ENCODE measurements around the gene EGFL6.
"Not testable (repeated sequence)": the region's sequence is repeated elsewhere in the genome, so short reads cannot be mapped to it uniquely, and the experiment has no call there.

Gene EGFL6

DNA sequence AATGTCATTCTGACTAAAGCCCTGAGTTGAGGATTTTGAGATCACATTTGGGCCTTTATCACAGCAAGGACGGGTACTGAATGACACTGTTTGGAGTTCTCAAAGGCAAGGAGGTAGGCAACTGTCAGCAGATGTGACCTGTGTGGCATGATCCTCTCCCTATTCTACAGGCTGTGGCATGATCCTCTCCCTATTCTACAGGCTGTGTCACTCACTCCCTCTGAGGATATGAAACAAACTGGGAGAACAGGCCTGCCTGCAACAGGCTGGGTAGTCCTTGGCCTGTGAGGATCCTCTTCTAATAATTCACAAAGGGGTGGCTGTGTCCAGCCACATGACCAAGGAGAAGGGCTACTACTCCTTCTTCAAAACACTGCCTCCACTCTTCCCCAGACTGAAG is 68.6 kb downstream of the EGFL6 start:
- no peaks in the 10 kb centered on the region for H3K9me3 ChIP-seq (ENCODE audit: insufficient read depth, low read depth, low read length)
- no peaks in the 10 kb centered on the region for H4K20me1 ChIP-seq (ENCODE audit: insufficient read depth, low read length, poor library complexity, severe bottlenecking)
- no peaks in the 10 kb centered on the region for H3K4me1 ChIP-seq (ENCODE audit: insufficient read depth, low read length, poor library complexity, severe bottlenecking)
- no peak overlapping the region for H3K4me2 ChIP-seq (ENCODE audit: low read depth, low read length, poor library complexity, severe bottlenecking)
- H3K27me3 ChIP-seq (ENCODE audit: insufficient read depth, low read length, poor library complexity, severe bottlenecking), result no peaks in the 10 kb centered on the region
- no peaks in the 10 kb centered on the region for H3K9me2 ChIP-seq (replicated peaks; ENCODE audit: low read depth, low read length)
- no peaks in the 10 kb centered on the region for H3K79me2 ChIP-seq (ENCODE audit: insufficient read depth, low read length)
- H3K9ac ChIP-seq (ENCODE audit: low read depth, low read length, poor library complexity, severe bottlenecking), result no peak overlapping the region
- H3K36me3 ChIP-seq (ENCODE audit: insufficient read depth, low read length), result no peaks in the 10 kb centered on the region
- no peak overlapping the region for H3K4me3 ChIP-seq (ENCODE audit: low read length, poor library complexity, severe bottlenecking)
- H3F3A ChIP-seq (ENCODE audit: low read depth), result no peaks in the 10 kb centered on the region
- H2AFZ ChIP-seq (ENCODE audit: low read length), result no peak overlapping the region
- TF ChIP-seq, protein P1, sequence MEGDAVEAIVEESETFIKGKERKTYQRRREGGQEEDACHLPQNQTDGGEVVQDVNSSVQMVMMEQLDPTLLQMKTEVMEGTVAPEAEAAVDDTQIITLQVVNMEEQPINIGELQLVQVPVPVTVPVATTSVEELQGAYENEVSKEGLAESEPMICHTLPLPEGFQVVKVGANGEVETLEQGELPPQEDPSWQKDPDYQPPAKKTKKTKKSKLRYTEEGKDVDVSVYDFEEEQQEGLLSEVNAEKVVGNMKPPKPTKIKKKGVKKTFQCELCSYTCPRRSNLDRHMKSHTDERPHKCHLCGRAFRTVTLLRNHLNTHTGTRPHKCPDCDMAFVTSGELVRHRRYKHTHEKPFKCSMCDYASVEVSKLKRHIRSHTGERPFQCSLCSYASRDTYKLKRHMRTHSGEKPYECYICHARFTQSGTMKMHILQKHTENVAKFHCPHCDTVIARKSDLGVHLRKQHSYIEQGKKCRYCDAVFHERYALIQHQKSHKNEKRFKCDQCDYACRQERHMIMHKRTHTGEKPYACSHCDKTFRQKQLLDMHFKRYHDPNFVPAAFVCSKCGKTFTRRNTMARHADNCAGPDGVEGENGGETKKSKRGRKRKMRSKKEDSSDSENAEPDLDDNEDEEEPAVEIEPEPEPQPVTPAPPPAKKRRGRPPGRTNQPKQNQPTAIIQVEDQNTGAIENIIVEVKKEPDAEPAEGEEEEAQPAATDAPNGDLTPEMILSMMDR (conservative IDR thresholded peaks at IDR 0.05; ENCODE audit: low read length), result no peak
- no peak for TF ChIP-seq EZH2phosphoT487 (IDR thresholded peaks at IDR 0.05; ENCODE audit: borderline replicate concordance)

DNA sequence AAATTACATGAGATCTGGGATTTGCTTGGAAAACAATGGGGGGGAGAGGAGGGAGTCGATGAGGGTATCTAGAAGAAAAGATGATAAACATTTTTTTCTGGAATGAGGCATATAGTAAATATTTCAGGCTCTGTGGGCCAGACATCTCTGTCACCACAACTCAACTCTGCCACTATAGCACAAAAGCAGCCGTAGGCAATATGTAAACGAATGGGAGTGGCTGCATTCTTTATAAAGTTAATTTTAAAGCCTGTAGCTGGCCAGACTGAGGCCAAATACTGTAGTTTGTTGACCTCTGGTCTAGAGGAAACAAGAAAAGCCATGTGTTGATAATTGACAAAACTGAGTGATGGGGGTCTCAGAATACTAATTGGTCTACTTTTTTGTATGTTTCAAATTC is 69.4 kb downstream of the EGFL6 start:
- Histone ChIP-seq H3K4me3 (ENCODE audit: low read length, poor library complexity, severe bottlenecking) (no peak overlapping the region), H3K9me3 (ENCODE audit: insufficient read depth, low read depth, low read length) (no peaks in the 10 kb centered on the region), H3K27me3 (ENCODE audit: insufficient read depth, low read length, poor library complexity, severe bottlenecking) (no peaks in the 10 kb centered on the region), H3K79me2 (ENCODE audit: insufficient read depth, low read length) (no peaks in the 10 kb centered on the region), H3K4me2 (ENCODE audit: low read depth, low read length, poor library complexity, severe bottlenecking) (no peak overlapping the region), H3K9me2 (replicated peaks; ENCODE audit: low read depth, low read length) (no peaks in the 10 kb centered on the region), H4K20me1 (ENCODE audit: insufficient read depth, low read length, poor library complexity, severe bottlenecking) (no peaks in the 10 kb centered on the region), H3K4me1 (ENCODE audit: insufficient read depth, low read length, poor library complexity, severe bottlenecking) (no peaks in the 10 kb centered on the region), H2AFZ (ENCODE audit: low read length) (no peak overlapping the region), H3K9ac (ENCODE audit: low read depth, low read length, poor library complexity, severe bottlenecking) (no peak overlapping the region), H3K36me3 (ENCODE audit: insufficient read depth, low read length) (no peaks in the 10 kb centered on the region), H3F3A (ENCODE audit: low read depth) (no peaks in the 10 kb centered on the region)
- TF ChIP-seq, protein P1 (conservative IDR thresholded peaks at IDR 0.05; ENCODE audit: low read length), result no peak
- TF ChIP-seq EZH2phosphoT487 (IDR thresholded peaks at IDR 0.05; ENCODE audit: borderline replicate concordance), result no peak

DNA sequence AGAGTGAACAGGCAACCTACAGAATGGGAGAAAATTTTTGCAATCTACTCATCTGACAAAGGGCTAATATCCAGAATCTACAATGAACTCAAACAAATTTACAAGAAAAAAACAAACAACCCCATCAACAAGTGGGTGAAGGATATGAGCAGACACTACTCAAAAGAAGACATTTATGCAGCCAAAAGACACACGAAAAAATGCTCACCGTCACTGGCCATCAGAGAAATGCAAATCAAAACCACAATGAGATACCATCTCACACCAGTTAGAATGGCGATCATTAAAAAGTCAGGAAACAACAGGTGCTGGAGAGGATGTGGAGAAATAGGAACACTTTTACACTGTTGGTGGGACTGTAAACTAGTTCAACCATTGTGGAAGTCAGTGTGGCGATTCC is 72.3 kb downstream of the EGFL6 start:
- H3K27me3 ChIP-seq (ENCODE audit: insufficient read depth, low read length, poor library complexity, severe bottlenecking); H3K4me2 ChIP-seq (ENCODE audit: low read depth, low read length, poor library complexity, severe bottlenecking); H3K79me2 ChIP-seq (ENCODE audit: insufficient read depth, low read length); H3K4me3 ChIP-seq (ENCODE audit: low read length, poor library complexity, severe bottlenecking); H2AFZ ChIP-seq (ENCODE audit: low read length); H4K20me1 ChIP-seq (ENCODE audit: insufficient read depth, low read length, poor library complexity, severe bottlenecking); H3F3A ChIP-seq (ENCODE audit: low read depth); H3K9me2 ChIP-seq (replicated peaks; ENCODE audit: low read depth, low read length); H3K9ac ChIP-seq (ENCODE audit: low read depth, low read length, poor library complexity, severe bottlenecking); H3K4me1 ChIP-seq (ENCODE audit: insufficient read depth, low read length, poor library complexity, severe bottlenecking); H3K36me3 ChIP-seq (ENCODE audit: insufficient read depth, low read length); H3K9me3 ChIP-seq (ENCODE audit: insufficient read depth, low read depth, low read length): not testable (repeated sequence)

DNA sequence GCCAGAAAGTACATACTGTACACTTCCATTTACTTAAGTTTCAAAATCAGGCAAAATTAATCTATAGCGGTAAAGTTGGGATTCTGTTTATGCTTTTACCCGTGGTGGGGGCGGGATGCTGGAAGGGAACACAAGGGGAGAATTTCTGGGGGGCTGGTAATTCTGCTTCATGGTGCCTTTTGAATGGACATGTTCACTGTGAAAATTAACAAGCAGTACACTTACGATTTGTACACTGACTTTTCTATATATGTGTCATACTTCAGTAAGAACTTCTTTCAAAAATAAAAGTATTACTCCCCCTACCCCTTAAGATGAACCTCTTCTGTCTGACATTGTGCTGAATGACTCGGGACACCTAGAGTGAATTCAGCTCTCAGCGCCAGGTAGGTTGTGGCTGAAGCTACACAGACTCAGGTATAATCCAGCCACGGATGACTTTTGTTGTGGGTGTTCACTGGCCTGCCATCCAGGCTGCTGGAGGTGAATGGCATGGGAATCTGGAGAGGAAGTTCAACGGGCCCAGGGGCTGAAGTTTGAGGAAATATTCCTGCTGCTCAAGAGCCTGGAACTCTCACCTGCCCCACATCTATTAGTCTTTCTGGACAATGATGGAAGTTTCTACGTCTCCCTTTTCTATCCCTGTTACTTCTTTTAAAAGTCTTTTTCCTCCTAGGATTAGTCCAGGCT is 76.2 kb downstream of the EGFL6 start:
- TF ChIP-seq, protein P1 (conservative IDR thresholded peaks at IDR 0.05; ENCODE audit: low read length), result no peak
- no peak for TF ChIP-seq EZH2phosphoT487 (IDR thresholded peaks at IDR 0.05; ENCODE audit: borderline replicate concordance)
- Histone ChIP-seq H3K9me3 (ENCODE audit: insufficient read depth, low read depth, low read length) (no peaks in the 10 kb centered on the region), H3K4me2 (ENCODE audit: low read depth, low read length, poor library complexity, severe bottlenecking) (no peak overlapping the region), H3K9ac (ENCODE audit: low read depth, low read length, poor library complexity, severe bottlenecking) (no peak overlapping the region), H3K79me2 (ENCODE audit: insufficient read depth, low read length) (no peaks in the 10 kb centered on the region), H3K27me3 (ENCODE audit: insufficient read depth, low read length, poor library complexity, severe bottlenecking) (no peaks in the 10 kb centered on the region), H3K36me3 (ENCODE audit: insufficient read depth, low read length) (no peaks in the 10 kb centered on the region), H2AFZ (ENCODE audit: low read length) (0 out of 2 replicates have a peak overlapping the region, but pooled peaks have one; percentile 32), H3F3A (ENCODE audit: low read depth) (no peaks in the 10 kb centered on the region), H3K4me1 (ENCODE audit: insufficient read depth, low read length, poor library complexity, severe bottlenecking) (peaks cover 6% of the 10 kb centered on the region), H3K9me2 (replicated peaks; ENCODE audit: low read depth, low read length) (no peaks in the 10 kb centered on the region), H3K4me3 (ENCODE audit: low read length, poor library complexity, severe bottlenecking) (no peak overlapping the region), H4K20me1 (ENCODE audit: insufficient read depth, low read length, poor library complexity, severe bottlenecking) (no peaks in the 10 kb centered on the region)

Measured in Loucy (cell line).